GM12874 (cell line): ENCODE data around the gene ALAS1.

Experiments used
- TF ChIP-seq, protein P1 (sequence below): IDR thresholded peaks from 2 replicates; pipeline ENCODE4 v1.5.1; 2011; ENCODE audit warnings: low read depth, mild to moderate bottlenecking, control low read depth, low read length, moderate library complexity; ENCODE audit not compliant: insufficient read depth

ALAS1 gene

DNA sequence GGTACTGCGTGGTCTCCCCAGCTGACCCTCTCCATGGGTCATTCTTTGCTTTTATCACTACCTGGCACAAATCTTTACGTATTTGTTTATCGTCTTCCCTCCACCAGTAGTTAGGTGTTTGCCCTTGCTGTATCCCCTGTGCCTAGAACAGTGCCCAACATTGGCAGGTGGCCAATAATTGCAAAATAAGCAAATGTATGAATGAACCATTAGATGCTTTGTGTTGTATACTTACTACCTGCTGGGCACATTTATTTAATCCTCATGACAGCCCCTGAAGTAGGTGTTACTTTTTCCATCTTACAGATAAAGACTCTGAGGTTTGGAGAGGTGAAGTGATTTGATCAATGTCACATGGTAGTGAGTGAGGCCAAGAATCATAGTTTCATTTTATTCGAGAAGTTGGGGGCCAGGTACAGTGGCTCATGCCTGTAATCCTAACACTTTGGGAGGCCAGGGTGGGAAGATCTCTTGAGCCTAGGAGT is 43.0 kb downstream of the ALAS1 start:
- TF ChIP-seq, protein P1, sequence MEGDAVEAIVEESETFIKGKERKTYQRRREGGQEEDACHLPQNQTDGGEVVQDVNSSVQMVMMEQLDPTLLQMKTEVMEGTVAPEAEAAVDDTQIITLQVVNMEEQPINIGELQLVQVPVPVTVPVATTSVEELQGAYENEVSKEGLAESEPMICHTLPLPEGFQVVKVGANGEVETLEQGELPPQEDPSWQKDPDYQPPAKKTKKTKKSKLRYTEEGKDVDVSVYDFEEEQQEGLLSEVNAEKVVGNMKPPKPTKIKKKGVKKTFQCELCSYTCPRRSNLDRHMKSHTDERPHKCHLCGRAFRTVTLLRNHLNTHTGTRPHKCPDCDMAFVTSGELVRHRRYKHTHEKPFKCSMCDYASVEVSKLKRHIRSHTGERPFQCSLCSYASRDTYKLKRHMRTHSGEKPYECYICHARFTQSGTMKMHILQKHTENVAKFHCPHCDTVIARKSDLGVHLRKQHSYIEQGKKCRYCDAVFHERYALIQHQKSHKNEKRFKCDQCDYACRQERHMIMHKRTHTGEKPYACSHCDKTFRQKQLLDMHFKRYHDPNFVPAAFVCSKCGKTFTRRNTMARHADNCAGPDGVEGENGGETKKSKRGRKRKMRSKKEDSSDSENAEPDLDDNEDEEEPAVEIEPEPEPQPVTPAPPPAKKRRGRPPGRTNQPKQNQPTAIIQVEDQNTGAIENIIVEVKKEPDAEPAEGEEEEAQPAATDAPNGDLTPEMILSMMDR, result no peak

DNA sequence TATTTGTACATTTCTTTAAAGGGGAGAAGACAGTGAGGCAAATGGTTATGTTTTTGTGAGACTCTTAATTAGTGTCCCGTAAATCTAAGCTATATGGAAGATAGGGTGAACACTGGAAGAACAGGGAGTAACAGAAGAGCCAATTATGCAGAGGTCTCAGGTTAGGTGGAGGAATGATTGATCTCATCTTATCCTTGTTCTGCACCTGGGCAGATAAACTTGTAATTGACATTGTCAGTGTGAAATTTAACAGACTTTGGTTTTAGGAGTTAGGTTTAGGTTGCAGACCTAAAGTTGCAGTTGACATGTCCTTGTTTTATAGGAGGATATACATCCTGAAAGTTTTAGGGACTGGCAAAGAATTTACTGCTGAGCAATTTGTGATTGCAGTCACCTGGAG is 44.1 kb downstream of the ALAS1 start:
- TF ChIP-seq, protein P1, result no peak

DNA sequence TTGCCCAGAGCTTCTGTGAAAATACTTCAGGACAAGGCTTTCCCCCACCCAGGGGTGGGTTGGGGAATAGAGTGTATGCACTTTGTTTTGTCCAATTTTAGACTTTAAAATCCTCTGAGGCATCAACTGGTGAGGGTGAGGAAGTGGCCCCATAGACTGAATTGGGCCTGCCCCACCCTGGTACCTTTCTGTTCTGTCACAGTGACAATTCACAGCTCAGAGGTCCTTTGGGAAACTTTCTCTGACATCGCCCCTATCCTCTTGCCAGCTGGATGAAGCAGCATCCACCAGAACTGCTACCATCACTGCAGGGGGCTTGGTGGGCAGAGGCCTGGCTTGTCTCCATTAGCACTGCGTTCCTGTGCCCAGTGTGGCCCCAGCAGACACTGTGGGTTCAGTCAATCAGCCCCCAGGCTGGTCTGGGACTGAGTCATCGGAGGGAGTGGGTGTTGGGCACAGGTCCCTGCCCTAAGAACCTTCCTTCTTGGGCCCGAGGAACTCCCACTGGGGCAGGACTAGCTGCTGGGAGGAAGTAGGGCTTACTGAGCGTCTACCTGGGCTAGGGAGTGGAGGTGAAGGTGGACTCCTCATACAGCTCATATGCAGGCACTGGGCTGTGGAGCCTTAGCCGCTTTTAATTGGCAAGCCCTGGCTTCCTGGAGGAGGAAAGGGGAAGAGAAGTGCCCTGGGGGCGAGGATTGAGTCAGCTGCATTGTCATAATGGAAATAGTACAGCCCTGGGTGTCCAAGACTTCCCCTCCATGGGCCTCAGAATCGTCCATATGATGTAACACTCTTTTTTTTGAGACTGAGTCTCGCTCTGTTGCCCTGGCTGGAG is 46.0 kb downstream of the ALAS1 start:
- TF ChIP-seq, protein P1, result no peak

DNA sequence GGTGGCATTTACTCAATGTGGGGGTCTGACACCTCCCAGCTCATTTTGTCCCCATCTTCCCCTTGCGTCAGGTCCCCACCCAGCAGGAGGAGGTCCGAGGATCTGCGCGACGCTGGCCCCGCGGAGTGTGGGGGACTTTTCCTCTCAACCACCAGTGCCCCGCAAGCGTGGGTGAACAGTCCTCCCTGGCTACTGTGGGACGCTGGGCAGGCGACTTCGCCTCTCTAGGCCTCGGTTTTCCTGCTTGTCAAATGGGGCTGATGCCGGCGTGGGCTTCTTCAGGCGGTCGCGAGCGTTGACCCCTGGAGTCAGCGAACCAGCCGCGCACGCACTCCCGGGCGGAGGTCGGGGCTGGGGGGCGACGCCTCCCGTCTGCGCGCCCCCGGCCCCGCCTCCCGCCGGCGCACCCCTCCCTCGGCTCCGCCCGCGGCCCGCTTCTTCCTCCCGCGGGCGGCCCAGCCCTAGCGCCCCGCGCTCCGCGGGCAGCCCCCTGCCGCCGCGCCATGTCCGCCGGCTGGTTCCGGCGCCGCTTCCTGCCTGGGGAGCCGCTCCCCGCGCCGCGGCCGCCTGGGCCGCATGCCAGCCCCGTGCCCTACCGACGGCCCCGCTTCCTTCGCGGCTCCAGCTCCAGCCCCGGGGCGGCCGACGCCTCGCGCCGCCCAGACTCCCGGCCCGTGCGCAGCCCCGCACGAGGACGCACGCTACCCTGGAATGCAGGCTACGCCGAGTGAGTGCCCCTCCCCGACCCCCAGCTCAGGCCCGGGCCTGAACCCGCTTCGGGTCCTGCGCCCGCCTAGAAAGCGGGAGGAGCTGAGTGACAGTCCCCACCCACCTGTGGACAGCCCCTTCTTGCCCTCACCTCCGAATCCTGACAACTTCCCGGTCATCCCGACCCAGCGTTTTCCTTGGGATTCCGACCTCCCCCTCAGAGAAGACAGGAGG is 47.6 kb downstream of the ALAS1 start, which contains the start of gene PPM1M:
Gene PPM1M (plus strand): TSS at position 438 of the 942 bp plus-strand sequence. CDS start 66 bp downstream, at position 504.
- TF ChIP-seq, protein P1, result no peak

DNA sequence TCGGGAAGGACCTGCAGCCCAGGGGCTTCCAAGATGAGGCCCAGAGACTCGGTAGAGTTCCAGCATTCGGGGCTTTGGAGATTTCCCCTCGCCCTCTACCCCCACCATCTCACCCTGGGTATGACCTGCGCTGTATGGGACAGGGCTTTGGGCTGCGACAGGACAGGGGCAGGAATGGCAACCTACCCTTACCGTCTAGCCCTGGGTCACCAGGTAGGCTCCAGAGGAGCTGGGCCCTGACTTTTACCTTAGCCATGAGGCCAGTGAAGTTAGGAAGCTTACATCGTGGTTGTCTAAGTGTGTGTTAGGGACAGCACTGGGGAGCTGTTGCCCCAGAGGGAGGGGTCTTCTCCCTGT is 48.3 kb downstream of the ALAS1 start:
- TF ChIP-seq, protein P1, result no peak

DNA sequence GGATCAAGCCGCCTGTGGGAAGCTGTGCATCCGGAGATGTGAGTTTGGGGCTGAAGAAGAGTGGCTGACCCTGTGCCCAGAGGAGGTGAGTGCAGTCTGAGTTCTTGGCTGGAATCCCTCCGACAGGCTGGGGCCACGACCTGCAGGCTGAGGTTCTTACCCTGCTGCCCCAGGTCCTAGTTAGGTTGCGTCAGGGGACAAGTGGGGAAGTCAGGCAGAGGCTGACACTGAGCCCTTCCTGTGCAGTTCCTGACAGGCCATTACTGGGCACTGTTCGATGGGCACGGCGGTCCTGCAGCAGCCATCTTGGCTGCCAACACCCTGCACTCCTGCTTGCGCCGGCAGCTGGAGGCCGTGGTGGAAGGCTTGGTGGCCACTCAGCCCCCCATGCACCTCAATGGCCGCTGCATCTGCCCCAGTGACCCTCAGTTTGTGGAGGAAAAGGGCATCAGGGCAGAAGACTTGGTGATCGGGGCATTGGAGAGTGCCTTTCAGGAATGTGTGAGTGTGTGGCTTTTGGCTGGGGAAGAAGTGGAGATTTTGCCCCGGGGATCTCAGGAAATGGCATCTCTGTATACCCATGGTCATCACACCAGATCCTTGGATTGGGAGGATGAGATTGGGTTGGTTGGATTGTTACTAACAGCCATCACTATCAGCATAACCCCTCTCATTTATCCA is 48.9 kb downstream of the ALAS1 start:
- TF ChIP-seq, protein P1, result no peak
